Activated CD4-positive, alpha-beta T cell treated with anti-CD3 and anti-CD28 coated beads for 1 hour (primary cell): ENCODE results near the gene GGACT.
"Not testable (repeated sequence)": the region's sequence is repeated elsewhere in the genome, so short reads cannot be mapped to it uniquely, and the experiment has no call there.

Source experiments
- DNase-seq: peaks from one replicate; pipeline ENCODE4 v3.0.0-alpha.2; 2020

GGACT gene

GRCh38 chr13:100526318-100527000, 62.1 kb downstream of the GGACT start:
- no peak for DNase-seq

GRCh38 chr13:100525453-100526317, 62.9 kb downstream of the GGACT start:
- no peak for DNase-seq

DNA sequence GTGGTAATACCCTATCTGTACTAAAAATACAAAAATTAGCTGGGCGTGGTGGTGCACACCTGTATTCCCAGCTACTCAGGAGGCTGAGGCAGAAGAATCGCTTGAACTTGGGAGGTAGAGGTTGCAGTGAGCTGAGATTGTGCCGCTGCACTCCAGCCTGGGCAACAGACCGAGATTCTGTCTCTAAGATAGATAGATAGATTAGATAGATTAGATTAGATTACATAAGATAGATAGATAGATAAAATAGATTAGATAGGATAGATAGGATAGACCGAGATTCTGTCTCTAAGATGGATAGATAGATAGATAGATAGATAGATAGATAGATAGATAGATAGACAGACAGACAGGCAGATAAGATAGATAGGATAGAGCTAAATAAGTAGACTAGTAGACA, 63.9 kb downstream of the GGACT start:
- DNase-seq = not testable (repeated sequence)

GRCh38 chr13:100523981-100524386, 64.6 kb downstream of the GGACT start:
- DNase-seq = no peak

GRCh38 chr13:100523411-100523810, 65.2 kb downstream of the GGACT start:
- DNase-seq = no peak

DNA sequence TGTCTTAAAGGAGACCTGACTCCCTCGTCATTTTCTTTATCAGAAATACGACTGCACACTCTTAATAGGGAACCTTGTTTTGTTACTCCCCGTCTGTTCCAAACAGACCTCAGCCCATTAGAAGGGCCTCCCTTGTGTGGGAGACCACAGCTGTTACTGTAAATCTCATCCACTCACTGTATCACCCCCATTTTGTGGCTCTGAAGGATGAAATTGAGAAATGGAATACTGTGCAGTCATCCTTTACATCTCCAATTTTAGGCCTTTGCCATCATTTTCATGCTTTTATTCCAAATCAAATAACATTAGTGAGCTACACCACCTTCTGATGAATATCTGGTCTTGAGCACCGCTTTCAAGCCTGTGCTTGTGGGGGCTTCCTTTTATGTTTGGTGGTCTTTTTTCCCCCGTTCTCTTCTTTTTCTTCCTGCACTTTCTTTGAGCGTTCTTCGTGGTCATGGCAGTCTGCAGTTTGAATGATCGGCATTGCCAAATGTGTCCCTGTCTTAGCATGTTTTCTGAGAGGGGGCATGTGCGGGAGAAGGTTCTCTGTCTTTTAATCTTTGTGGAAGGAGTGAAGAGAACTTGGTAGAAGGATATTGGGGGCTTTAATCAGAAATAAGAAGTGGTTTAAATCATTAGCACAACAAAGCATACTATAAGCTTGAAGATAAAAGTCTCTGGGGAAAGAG, 65.8 kb downstream of the GGACT start:
- DNase-seq = no peak

GRCh38 chr13:100521851-100522617, 66.6 kb downstream of the GGACT start:
- DNase-seq = no peak

DNA sequence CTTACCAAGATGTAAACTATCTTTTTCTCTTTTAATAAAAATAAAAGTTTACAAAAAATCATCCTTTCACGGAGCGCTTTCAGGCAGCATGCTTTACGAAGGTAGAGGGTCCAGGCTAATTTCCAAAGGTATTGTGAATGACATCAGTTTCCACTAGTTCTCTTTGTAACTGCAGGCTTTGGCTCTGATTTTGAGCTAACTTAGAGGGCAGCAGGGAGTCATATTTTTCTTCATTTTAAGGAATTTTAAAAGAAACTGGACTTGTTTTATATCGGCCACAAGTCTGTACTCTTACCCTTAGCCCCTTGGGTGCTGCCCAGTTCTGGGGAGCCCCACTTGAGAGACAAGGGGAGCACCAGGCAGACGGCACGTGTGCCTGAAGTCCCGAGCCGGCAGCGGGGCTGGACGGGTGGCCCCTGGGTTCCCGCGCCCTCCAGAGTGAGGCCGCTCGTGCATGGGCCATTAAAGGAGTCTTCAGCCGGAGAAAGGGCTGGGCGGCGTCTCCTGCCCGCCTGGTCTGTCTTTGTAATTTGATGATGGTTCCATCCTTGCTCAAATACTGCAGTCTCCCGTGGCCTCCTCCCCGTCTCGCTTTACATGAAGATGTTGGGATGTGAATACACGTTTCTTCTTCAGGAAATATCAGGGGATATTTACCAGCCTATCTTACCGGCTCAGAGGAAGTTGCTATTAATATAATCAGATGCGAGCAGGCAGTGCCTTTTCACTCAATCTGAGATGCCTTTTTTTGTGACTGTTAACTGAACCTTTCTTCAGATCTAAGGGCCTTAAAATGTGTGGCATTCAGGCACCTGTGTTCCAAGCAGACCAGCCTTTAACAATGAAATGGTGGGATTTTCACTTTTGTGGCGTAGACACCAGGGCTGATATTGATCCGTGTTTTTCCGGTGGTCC, 67.4 kb downstream of the GGACT start:
- no peak for DNase-seq

GRCh38 chr13:100519626-100520025, 69.0 kb downstream of the GGACT start:
- no peak for DNase-seq

DNA sequence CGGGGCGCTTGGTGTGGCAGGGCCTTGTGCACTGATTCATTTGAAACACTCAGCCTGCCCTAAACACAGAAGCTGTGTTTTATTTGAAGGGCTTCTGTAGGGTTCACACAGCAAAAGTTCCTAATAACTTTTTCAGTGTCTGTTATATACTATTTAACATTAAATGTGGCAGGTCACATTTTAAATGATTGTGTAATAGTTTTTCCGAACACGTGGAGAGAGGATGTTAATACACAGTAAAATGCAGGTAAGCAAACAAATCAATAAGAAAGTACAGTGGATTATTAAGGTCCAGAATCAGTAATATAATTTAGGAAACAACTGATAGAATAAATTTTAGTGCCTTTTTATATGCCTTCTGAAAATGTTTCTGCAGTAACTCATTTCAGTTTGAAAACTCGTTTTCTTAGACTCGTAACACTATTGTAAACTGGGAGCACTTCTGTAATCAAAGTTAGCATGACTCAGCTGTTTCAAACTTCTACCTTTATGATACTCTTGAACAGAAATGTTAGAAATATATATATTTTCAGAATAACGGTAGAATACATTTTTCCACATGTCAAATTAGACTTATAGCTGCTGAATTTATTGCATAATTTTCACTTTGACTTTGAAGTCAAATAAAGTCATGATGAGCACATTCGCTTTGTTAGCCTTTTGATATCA, 70.1 kb downstream of the GGACT start:
- no peak for DNase-seq

GRCh38 chr13:100517728-100518127, 70.9 kb downstream of the GGACT start:
- DNase-seq = no peak

GRCh38 chr13:100517135-100517534, 71.5 kb downstream of the GGACT start:
- no peak for DNase-seq

- no peak for DNase-seq
Observed at GRCh38 chr13:100515410-100515800, 73.2 kb downstream of the GGACT start.

- DNase-seq = peak; percentile 53
Observed at GRCh38 chr13:100514788-100515409, 73.7 kb downstream of the GGACT start.

- DNase-seq = no peak
Observed at GRCh38 chr13:100513987-100514670, 74.5 kb downstream of the GGACT start.

DNA sequence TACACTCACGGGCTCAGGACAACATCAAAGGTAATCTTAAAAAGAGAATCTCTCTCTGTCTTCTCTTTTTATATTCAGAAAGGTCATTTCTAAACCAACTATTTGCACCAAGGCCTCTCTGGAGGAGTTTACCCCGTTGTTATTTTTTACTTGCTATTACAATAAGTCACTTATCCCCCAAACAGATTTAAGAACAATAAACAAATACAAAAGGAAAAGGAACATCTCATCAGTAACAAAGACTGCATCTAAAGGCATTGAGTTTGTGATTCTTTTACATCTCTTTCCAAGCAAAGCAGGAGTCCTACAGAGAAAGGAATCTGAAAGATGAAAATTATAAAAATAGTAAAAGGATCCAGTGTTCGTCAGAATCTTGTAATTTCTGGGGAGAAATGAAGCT, 75.4 kb downstream of the GGACT start:
- no peak for DNase-seq

DNA sequence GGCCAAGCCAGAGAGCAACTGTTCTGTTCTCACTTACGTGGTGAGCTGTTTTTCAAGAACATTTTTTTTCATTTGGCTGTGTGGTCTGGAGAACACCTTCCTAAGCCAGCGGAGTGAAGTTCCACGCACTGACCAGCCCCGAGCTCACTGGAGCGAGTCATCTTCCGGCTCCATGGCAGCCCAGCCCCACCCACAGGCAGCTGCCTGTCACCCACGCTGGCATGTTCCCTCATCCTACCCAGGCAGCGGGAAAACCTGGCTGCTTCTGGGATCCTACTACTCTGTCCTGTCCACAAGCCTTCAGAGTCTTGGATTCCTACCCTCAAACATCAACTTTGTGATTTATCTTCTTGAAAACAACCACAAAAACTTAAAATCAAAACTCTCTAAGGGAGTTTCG, 76.2 kb downstream of the GGACT start:
- DNase-seq = no peak

DNA sequence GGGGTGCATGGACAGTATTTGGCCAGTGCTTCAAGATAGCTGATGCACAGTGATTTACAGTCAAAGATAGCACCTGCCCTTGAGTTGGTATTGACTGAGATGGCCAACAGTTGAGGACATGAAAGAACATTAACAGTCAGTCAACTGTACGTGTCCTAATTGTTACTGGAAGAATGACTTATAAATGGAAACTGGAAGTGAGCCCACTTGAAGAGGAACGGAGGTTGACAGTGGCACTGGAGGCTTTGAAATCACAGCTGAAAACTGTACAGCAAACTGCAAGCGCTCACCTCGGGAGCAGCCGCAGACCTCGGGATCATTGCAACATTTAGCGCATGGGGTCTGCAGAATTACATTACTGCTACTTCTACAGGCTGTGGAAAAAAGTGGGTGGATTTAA, 77.1 kb downstream of the GGACT start:
- DNase-seq = no peak

GRCh38 chr13:100510208-100510957, 78.2 kb downstream of the GGACT start:
- DNase-seq = no peak
